KMS-11 (cell line): ENCODE results near the gene BPIFA2.

Experiments
- H2AFZ ChIP-seq: fragments of 200-600 bp; sonication (generic); 2 replicates; pipeline ENCODE4 v1.6.1; 2016; ENCODE audit warnings: antibody characterized with exemption, mixed run types, low read depth
- H3K27ac ChIP-seq: fragments of 200-600 bp; sonication (generic); 2 replicates; pipeline ENCODE4 v1.6.1; 2016; ENCODE audit warnings: mild to moderate bottlenecking, mixed run types
- H3K27me3 ChIP-seq: fragments of 200-600 bp; sonication (generic); 2 replicates; pipeline ENCODE4 v1.6.1; 2017; ENCODE audit warnings: mild to moderate bottlenecking, low read depth, mixed run types, moderate library complexity; ENCODE audit not compliant: insufficient read depth
- H3K36me3 ChIP-seq: fragments of 200-600 bp; sonication (generic); 2 replicates; pipeline ENCODE4 v1.6.1; 2017; ENCODE audit warnings: mild to moderate bottlenecking, mixed run types; ENCODE audit not compliant: insufficient read depth
- H3K4me1 ChIP-seq: fragments of 200-600 bp; sonication (generic); 2 replicates; pipeline ENCODE4 v1.6.1; 2016; ENCODE audit warnings: mild to moderate bottlenecking, low read depth, mixed run types; ENCODE audit not compliant: poor library complexity, severe bottlenecking
- H3K4me2 ChIP-seq: fragments of 200-600 bp; sonication (generic); 2 replicates; pipeline ENCODE4 v1.7.0; 2016; ENCODE audit warnings: mild to moderate bottlenecking, mixed run types
- H3K4me3 ChIP-seq: fragments of 200-600 bp; sonication (generic); IDR thresholded peaks from 2 replicates; pipeline ENCODE4 v1.6.1; 2017; ENCODE audit warnings: low read depth, low read length, mixed read lengths; ENCODE audit not compliant: insufficient read depth
- H3K79me2 ChIP-seq: fragments of 200-600 bp; sonication (generic); 2 replicates; pipeline ENCODE4 v1.6.1; 2016; ENCODE audit warnings: low read depth, mixed run types; ENCODE audit not compliant: insufficient read depth
- H3K9ac ChIP-seq: fragments of 200-600 bp; sonication (generic); 2 replicates; pipeline ENCODE4 v1.6.1; 2016; ENCODE audit warnings: mild to moderate bottlenecking, mixed run types
- H4K20me1 ChIP-seq: fragments of 200-600 bp; sonication (generic); 2 replicates; pipeline ENCODE4 v1.6.1; 2016; ENCODE audit warnings: mild to moderate bottlenecking, mixed run types; ENCODE audit not compliant: insufficient read depth
- TF ChIP-seq, protein P1 (sequence below): fragments of 200-600 bp; sonication (generic); conservative IDR thresholded peaks from 2 replicates; pipeline ENCODE4 v1.6.1; 2017; ENCODE audit warnings: low read depth, mild to moderate bottlenecking, antibody characterized with exemption, low read length, moderate library complexity, mixed read lengths

BPIFA2 gene

DNA sequence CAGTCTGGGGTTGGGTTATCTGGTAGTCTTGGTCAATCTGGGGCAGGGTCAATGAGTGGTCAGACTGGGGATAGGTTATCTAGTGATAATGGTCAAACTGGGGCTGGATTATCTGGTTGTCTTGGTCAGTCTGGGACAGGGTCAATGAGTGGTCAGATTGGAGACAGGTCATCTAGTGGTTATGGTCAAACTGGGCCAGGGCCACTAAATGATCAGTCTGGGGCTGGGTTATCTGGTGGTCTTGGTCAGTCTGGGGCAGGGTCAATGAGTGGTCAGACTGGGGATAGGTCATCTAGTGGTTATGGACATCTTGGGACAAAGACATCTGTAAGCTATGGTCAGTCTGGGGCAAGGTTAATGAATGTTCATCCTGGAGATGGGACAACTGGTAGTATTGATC, 28.5 kb upstream of the BPIFA2 start:
- TF ChIP-seq, protein P1, sequence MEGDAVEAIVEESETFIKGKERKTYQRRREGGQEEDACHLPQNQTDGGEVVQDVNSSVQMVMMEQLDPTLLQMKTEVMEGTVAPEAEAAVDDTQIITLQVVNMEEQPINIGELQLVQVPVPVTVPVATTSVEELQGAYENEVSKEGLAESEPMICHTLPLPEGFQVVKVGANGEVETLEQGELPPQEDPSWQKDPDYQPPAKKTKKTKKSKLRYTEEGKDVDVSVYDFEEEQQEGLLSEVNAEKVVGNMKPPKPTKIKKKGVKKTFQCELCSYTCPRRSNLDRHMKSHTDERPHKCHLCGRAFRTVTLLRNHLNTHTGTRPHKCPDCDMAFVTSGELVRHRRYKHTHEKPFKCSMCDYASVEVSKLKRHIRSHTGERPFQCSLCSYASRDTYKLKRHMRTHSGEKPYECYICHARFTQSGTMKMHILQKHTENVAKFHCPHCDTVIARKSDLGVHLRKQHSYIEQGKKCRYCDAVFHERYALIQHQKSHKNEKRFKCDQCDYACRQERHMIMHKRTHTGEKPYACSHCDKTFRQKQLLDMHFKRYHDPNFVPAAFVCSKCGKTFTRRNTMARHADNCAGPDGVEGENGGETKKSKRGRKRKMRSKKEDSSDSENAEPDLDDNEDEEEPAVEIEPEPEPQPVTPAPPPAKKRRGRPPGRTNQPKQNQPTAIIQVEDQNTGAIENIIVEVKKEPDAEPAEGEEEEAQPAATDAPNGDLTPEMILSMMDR, result no peak
- Histone ChIP-seq H2AFZ (no peak overlapping the region), H3K4me2 (no peak overlapping the region), H3K9ac (no peak overlapping the region), H3K4me3 (no peak overlapping the region), H4K20me1 (no peaks in the 10 kb centered on the region), H3K4me1 (no peaks in the 10 kb centered on the region), H3K27ac (no peak overlapping the region), H3K36me3 (no peaks in the 10 kb centered on the region), H3K27me3 (no peaks in the 10 kb centered on the region), H3K79me2 (no peaks in the 10 kb centered on the region)

DNA sequence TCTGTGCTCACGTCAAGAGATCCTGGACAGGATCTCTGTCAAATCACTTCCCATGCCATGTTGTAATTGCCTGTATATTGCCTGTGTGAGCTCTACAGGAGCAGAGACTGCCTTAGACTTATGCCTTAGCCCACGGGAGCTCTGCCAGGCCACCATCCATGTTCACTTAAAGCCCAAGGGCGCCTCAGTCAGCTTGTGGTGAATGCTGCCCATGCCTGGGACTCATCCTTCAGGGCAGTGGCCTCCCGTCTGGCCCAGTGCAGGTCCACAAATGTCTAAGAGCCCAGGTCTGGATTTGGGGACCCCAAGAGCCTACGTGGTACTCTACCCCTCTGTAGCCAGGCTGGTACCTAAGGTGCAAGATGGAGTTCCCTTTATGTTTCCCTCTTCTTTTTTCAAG, 22.4 kb upstream of the BPIFA2 start:
- Histone ChIP-seq H3K4me3 (no peak overlapping the region), H2AFZ (no peak overlapping the region), H3K4me1 (no peaks in the 10 kb centered on the region), H3K27me3 (no peaks in the 10 kb centered on the region), H3K36me3 (no peaks in the 10 kb centered on the region), H4K20me1 (no peaks in the 10 kb centered on the region), H3K9ac (no peak overlapping the region), H3K79me2 (no peaks in the 10 kb centered on the region), H3K4me2 (no peak overlapping the region), H3K27ac (no peak overlapping the region)
- TF ChIP-seq, protein P1, result no peak

DNA sequence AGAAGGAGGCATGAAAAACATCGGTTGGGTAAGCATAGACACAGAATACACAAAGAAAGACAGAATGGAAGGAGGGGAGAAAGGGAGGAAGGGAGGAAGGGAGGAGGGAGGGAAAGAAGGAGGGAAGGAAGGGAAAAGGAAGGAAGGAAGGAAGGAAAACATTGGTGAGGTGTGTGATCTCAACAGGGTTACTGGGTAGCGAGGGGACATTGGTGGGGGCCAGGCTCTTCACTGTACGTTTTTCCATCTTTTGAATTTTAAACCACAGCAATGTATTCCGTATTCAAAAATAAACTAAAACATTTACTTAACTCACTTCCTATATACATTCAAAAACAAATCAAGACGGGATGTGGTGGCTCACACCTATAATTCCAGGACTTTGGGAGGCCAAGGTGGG, 20.7 kb upstream of the BPIFA2 start:
- TF ChIP-seq, protein P1, result no peak
- H3K36me3 ChIP-seq, result no peaks in the 10 kb centered on the region
- H3K4me3 ChIP-seq, result no peak overlapping the region
- no peak overlapping the region for H2AFZ ChIP-seq
- H3K79me2 ChIP-seq, result no peaks in the 10 kb centered on the region
- H3K4me1 ChIP-seq, result no peaks in the 10 kb centered on the region
- H3K4me2 ChIP-seq, result no peak overlapping the region
- no peak overlapping the region for H3K27ac ChIP-seq
- no peaks in the 10 kb centered on the region for H4K20me1 ChIP-seq
- H3K9ac ChIP-seq, result no peak overlapping the region
- H3K27me3 ChIP-seq, result no peaks in the 10 kb centered on the region

DNA sequence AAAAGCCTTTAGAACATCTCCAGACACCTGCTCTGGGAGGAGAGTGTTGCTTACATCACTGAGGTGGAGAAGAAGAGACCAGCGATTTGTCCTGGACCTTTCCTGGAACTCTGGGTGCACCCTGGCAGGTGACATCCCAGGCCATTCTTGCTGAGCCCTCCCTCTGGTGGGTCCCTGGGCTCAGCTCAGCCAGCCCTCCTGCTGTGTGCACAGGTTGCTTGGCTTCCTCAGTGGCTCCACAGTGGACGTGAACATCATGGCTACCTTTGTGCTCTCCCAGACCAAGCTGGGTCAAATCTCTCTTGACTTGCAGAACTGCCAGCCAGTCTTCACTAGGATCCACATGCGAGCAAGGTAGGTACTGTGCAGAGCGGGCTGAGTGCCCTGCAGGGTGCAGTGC, 19.9 kb upstream of the BPIFA2 start:
- H4K20me1 ChIP-seq, result no peaks in the 10 kb centered on the region
- no peak overlapping the region for H3K27ac ChIP-seq
- H2AFZ ChIP-seq, result no peak overlapping the region
- TF ChIP-seq, protein P1, result no peak
- H3K9ac ChIP-seq, result no peak overlapping the region
- no peaks in the 10 kb centered on the region for H3K4me1 ChIP-seq
- no peaks in the 10 kb centered on the region for H3K27me3 ChIP-seq
- H3K4me2 ChIP-seq, result no peak overlapping the region
- H3K4me3 ChIP-seq, result no peak overlapping the region
- no peaks in the 10 kb centered on the region for H3K79me2 ChIP-seq
- no peaks in the 10 kb centered on the region for H3K36me3 ChIP-seq
